ENCODE data around the gene ABCG8. TPM values are rescaled to one million over a fixed set of nuclear protein-coding genes. Genes with fewer than 3 reads are reported as not detected.

ABCG8 gene
- total and polyA plus RNA-seq, 2 donors: under 0.01 to 0.05 TPM

DNA sequence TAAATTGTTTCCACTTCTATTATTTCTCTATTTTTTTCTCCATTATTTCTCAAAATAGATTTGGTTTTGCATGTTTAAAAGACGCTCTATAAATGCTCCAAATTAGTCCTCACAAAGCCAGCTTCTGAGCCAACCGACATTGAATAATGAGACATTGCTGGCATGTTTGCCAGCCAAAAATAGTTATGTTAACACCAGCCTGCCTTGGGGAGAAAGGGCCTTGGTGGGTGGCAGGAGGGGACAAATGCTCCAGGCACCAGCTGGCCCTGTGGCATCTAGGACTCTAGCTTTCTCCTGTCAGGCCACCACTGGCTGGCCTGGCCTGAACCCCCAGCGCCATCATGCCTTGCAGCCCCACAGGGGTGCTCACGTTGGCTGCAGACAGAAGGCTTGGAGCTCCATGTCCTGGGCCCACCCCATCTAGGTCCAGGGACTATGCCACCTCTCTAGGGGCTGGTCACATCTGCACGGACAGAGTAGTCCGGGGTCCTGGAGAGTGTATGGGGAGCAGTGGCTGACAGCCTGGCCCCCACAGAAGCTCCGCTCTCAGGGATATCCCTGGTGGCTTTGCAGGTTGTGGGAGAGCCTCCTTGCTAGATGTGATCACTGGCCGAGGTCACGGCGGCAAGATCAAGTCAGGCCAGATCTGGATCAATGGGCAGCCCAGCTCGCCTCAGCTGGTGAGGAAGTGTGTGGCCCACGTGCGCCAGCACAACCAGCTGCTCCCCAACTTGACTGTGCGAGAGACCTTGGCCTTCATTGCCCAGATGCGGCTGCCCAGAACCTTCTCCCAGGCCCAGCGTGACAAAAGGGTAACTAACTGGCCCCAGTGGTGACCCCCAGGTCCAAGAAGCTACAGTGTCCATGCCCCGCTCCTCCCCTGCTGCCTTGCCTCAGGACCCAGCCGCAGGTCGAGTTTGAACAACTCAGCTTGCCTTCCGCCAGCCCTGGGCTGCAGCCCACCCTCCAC is 12.5 kb downstream of the ABCG8 start:
- WGBS: 95% methylated on average over 20 of the region's 20 CpGs
- Histone ChIP-seq H3K9me3 (ENCODE audit: control insufficient read depth in 2 of 2, insufficient read depth in 1 of 2, low read length in 1 of 2) (peaks cover 0 to 1% of the 10 kb centered on the region in 2 donors), H3K27ac (ENCODE audit: low read depth in 1 of 2, low read length in 1 of 2) (no peak overlapping the region), H3K27me3 (ENCODE audit: control insufficient read depth in 2 of 2, insufficient read depth in 1 of 2, low read length in 1 of 2) (no peaks in the 10 kb centered on the region), H3K36me3 (ENCODE audit: control insufficient read depth in 2 of 2, insufficient read depth in 2 of 2, low read length in 1 of 2) (no peaks in the 10 kb centered on the region), H3K4me3 (ENCODE audit: low read length in 2 of 2) (no peak overlapping the region), H3K4me1 (ENCODE audit: control insufficient read depth in 2 of 2, insufficient read depth in 2 of 2, low read length in 2 of 2) (no peaks in the 10 kb centered on the region)
- no peak for DNase-seq (ENCODE audit: low read depth in 6 of 9, low spot score in 9 of 9)

DNA sequence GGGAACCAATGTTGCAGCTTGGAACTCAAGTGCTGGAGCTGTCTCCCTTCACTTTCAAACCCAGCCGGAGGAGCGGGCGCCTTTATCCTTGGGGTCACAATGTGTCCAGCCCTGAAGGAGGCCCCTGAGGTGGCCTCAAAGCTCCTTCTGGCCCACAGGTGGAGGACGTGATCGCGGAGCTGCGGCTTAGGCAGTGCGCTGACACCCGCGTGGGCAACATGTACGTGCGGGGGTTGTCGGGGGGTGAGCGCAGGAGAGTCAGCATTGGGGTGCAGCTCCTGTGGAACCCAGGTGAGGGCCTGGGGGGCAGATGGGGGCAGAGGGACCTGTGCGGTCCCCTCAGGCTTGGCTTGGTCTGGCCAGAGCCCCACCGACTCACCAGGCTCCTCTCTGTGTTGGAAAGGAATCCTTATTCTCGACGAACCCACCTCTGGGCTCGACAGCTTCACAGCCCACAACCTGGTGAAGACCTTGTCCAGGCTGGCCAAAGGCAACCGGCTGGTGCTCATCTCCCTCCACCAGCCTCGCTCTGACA is 13.5 kb downstream of the ABCG8 start:
- no peak overlapping the region for H3K27ac ChIP-seq (ENCODE audit: low read depth in 1 of 2, low read length in 1 of 2)
- no peak overlapping the region for H3K4me3 ChIP-seq (ENCODE audit: low read length in 2 of 2)
- 95% methylated on average over 21 of the region's 21 CpGs for WGBS
- no peak for DNase-seq (ENCODE audit: low read depth in 6 of 9, low spot score in 9 of 9)
- no peaks in the 10 kb centered on the region for H3K4me1 ChIP-seq (ENCODE audit: control insufficient read depth in 2 of 2, insufficient read depth in 2 of 2, low read length in 2 of 2)
- no peaks in the 10 kb centered on the region for H3K36me3 ChIP-seq (ENCODE audit: control insufficient read depth in 2 of 2, insufficient read depth in 2 of 2, low read length in 1 of 2)
- H3K9me3 ChIP-seq (ENCODE audit: control insufficient read depth in 2 of 2, insufficient read depth in 1 of 2, low read length in 1 of 2): peaks cover 0 to 1% of the 10 kb centered on the region in 2 donors
- H3K27me3 ChIP-seq (ENCODE audit: control insufficient read depth in 2 of 2, insufficient read depth in 1 of 2, low read length in 1 of 2): no peaks in the 10 kb centered on the region

DNA sequence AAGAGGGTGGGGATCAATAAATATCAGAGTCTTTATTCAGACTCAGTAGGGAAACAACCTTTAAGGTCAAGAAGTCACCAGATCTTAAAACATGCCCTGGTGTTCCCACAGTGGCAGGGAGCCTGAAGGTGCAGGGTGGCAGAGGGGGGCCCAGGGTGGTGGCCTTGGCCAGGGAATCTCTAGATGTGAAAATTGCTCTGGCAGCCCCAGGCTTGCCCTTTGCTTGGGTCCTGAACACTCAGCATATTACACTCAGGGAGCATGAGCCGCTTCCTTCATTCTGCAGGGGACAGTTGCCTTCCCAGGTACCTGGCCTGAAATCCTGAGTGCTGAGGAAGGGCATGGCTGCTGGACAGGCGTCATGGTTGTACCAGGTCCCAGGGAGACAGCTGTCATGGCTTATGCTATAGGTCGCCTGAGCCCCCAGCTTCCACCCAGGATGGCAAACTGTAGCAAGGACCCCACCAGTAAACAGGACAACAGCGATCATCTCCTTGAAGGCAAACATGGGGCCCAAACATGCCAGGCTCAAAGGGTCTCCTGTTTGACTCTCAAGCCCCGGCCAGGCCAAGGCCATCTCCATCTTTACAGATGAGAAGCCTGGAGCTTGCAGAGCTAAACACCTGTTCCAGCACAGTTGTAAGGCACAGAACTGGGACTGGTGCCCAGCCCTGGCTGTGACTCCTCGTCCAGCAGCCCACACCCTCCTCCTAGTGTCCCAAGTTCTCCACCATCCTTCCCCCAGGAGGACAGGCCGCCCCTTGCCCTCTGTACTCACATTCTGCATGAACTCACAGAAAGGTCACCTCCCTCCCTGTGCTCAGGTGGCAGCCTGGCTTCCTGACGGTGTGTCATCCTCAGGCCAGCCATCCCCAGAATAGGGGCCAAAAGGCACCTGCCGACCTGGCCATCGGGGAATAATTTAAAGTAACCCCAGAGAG is 14.6 kb downstream of the ABCG8 start:
- no peak overlapping the region for H3K4me3 ChIP-seq (ENCODE audit: low read length in 2 of 2)
- no peaks in the 10 kb centered on the region for H3K36me3 ChIP-seq (ENCODE audit: control insufficient read depth in 2 of 2, insufficient read depth in 2 of 2, low read length in 1 of 2)
- no peak for DNase-seq (ENCODE audit: low read depth in 6 of 9, low spot score in 9 of 9)
- WGBS: 94% methylated on average over 10 of the region's 10 CpGs
- peaks cover 0 to 1% of the 10 kb centered on the region in 2 donors for H3K9me3 ChIP-seq (ENCODE audit: control insufficient read depth in 2 of 2, insufficient read depth in 1 of 2, low read length in 1 of 2)
- H3K27ac ChIP-seq (ENCODE audit: low read depth in 1 of 2, low read length in 1 of 2): no peak overlapping the region
- no peaks in the 10 kb centered on the region for H3K4me1 ChIP-seq (ENCODE audit: control insufficient read depth in 2 of 2, insufficient read depth in 2 of 2, low read length in 2 of 2)
- H3K27me3 ChIP-seq (ENCODE audit: control insufficient read depth in 2 of 2, insufficient read depth in 1 of 2, low read length in 1 of 2): no peaks in the 10 kb centered on the region

DNA sequence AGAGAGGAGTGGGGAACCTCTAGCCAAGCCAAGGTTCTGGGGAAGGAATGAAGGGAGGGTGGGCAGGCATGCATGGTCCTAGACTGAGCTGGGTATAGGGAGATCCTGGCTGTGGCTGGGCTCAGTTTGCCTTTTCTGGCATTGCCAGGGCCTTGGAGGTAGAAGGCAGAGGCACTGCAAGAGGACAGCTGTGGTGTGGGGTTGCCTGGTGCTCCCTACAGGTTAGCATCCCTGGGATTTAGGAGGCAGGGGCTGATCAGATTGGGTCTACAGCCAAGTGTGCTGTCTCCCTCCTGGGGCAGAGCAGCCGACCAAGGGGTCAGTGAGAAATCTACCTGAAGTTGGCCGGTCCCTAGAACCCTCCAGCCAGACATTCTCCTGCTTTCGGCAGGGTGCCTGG is 15.9 kb downstream of the ABCG8 start:
- Histone ChIP-seq H3K9me3 (ENCODE audit: control insufficient read depth in 2 of 2, insufficient read depth in 1 of 2, low read length in 1 of 2) (peaks cover 0 to 1% of the 10 kb centered on the region in 2 donors), H3K4me1 (ENCODE audit: control insufficient read depth in 2 of 2, insufficient read depth in 2 of 2, low read length in 2 of 2) (no peaks in the 10 kb centered on the region), H3K4me3 (ENCODE audit: low read length in 2 of 2) (no peak overlapping the region), H3K27ac (ENCODE audit: low read depth in 1 of 2, low read length in 1 of 2) (no peak overlapping the region), H3K27me3 (ENCODE audit: control insufficient read depth in 2 of 2, insufficient read depth in 1 of 2, low read length in 1 of 2) (no peaks in the 10 kb centered on the region), H3K36me3 (ENCODE audit: control insufficient read depth in 2 of 2, insufficient read depth in 2 of 2, low read length in 1 of 2) (no peaks in the 10 kb centered on the region)
- 91% methylated on average over 3 of the region's 3 CpGs for WGBS
- no peak for DNase-seq (ENCODE audit: low read depth in 6 of 9, low spot score in 9 of 9)

DNA sequence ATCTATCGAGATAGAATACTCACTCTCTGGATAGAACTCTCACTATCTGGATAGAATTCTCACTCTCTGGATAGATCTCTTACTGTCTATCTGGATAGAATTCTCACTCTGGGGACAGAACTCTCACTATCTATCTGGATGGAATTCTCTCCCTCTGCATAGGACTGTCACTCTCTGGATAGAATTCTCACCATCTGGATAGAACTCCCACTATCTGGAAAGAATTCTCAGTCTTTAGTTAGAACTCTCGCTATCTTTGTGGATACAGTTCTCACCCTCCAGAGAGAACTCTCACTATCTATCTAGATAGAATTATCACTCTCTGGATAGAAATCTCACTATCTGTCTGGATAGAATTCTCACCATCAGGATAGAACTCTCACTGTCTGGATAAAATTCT is 16.5 kb downstream of the ABCG8 start:
- H3K27me3 ChIP-seq (ENCODE audit: control insufficient read depth in 2 of 2, insufficient read depth in 1 of 2, low read length in 1 of 2): no peaks in the 10 kb centered on the region
- H3K4me1 ChIP-seq (ENCODE audit: control insufficient read depth in 2 of 2, insufficient read depth in 2 of 2, low read length in 2 of 2): no peaks in the 10 kb centered on the region
- WGBS: 96% methylated on average over 2 of the region's 2 CpGs
- no peak for DNase-seq (ENCODE audit: low read depth in 6 of 9, low spot score in 9 of 9)
- no peak overlapping the region for H3K27ac ChIP-seq (ENCODE audit: low read depth in 1 of 2, low read length in 1 of 2)
- no peak overlapping the region for H3K4me3 ChIP-seq (ENCODE audit: low read length in 2 of 2)
- peaks cover 0 to 1% of the 10 kb centered on the region in 2 donors for H3K9me3 ChIP-seq (ENCODE audit: control insufficient read depth in 2 of 2, insufficient read depth in 1 of 2, low read length in 1 of 2)
- H3K36me3 ChIP-seq (ENCODE audit: control insufficient read depth in 2 of 2, insufficient read depth in 2 of 2, low read length in 1 of 2): no peaks in the 10 kb centered on the region

DNA sequence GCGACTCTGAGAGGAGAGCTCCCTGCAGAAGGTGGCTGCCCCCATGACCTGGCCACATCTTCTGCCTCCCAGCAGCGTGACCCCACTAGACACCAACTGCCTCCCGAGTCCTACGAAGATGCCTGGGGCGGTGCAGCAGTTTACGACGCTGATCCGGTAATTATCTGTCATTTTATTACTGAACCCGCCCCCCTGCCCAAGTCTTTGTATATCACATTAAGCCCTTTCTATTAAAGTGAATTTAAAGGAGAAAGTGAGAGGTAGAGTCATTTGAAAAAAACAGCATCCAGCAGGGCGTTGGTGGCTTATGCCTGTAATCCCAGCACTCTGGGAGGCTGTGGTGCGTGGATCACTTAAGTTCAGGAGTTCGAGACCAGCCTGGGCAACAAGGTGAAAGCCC is 33.4 kb downstream of the ABCG8 start:
- no peak for DNase-seq (ENCODE audit: low read depth in 6 of 9, low spot score in 9 of 9)
- Histone ChIP-seq H3K4me3 (ENCODE audit: low read length in 2 of 2) (no peak overlapping the region), H3K27ac (ENCODE audit: low read depth in 1 of 2, low read length in 1 of 2) (no peak overlapping the region), H3K4me1 (ENCODE audit: control insufficient read depth in 2 of 2, insufficient read depth in 2 of 2, low read length in 2 of 2) (no peaks in the 10 kb centered on the region), H3K9me3 (ENCODE audit: control insufficient read depth in 2 of 2, insufficient read depth in 1 of 2, low read length in 1 of 2) (no peaks in the 10 kb centered on the region), H3K27me3 (ENCODE audit: control insufficient read depth in 2 of 2, insufficient read depth in 1 of 2, low read length in 1 of 2) (no peaks in the 10 kb centered on the region), H3K36me3 (ENCODE audit: control insufficient read depth in 2 of 2, insufficient read depth in 2 of 2, low read length in 1 of 2) (no peaks in the 10 kb centered on the region)
- 92% methylated on average over 12 of the region's 12 CpGs for WGBS

DNA sequence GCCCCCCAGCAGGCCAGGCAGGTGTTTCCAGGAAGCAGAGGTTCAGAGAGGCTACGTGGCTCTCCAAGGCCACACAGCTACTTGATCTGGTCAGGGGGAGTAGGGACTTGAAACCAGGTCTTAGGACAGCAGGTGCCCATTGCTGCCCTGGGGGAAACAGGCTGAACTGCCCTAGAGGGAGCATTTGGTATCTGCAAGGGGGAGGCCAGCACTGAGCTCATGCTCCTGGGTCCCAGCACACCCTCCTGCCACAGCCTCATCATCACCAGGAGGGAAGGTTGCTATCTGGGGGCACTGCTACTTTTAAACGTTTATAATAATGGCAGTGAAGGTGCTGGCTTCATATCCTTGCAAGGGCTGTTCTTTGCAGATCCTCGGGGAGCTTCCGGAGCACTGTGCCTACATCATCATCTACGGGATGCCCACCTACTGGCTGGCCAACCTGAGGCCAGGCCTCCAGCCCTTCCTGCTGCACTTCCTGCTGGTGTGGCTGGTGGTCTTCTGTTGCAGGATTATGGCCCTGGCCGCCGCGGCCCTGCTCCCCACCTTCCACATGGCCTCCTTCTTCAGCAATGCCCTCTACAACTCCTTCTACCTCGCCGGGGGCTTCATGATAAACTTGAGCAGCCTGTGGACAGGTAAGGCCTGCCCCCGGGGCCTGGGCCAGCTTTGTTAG is 36.1 kb downstream of the ABCG8 start:
- no peaks in the 10 kb centered on the region for H3K9me3 ChIP-seq (ENCODE audit: control insufficient read depth in 2 of 2, insufficient read depth in 1 of 2, low read length in 1 of 2)
- H3K27ac ChIP-seq (ENCODE audit: low read depth in 1 of 2, low read length in 1 of 2): no peak overlapping the region
- no peak overlapping the region for H3K4me3 ChIP-seq (ENCODE audit: low read length in 2 of 2)
- DNase-seq (ENCODE audit: low read depth in 6 of 9, low spot score in 9 of 9): no peak
- H3K4me1 ChIP-seq (ENCODE audit: control insufficient read depth in 2 of 2, insufficient read depth in 2 of 2, low read length in 2 of 2): no peaks in the 10 kb centered on the region
- 89% methylated on average over 11 of the region's 11 CpGs for WGBS
- no peaks in the 10 kb centered on the region for H3K27me3 ChIP-seq (ENCODE audit: control insufficient read depth in 2 of 2, insufficient read depth in 1 of 2, low read length in 1 of 2)
- H3K36me3 ChIP-seq (ENCODE audit: control insufficient read depth in 2 of 2, insufficient read depth in 2 of 2, low read length in 1 of 2): no peaks in the 10 kb centered on the region

DNA sequence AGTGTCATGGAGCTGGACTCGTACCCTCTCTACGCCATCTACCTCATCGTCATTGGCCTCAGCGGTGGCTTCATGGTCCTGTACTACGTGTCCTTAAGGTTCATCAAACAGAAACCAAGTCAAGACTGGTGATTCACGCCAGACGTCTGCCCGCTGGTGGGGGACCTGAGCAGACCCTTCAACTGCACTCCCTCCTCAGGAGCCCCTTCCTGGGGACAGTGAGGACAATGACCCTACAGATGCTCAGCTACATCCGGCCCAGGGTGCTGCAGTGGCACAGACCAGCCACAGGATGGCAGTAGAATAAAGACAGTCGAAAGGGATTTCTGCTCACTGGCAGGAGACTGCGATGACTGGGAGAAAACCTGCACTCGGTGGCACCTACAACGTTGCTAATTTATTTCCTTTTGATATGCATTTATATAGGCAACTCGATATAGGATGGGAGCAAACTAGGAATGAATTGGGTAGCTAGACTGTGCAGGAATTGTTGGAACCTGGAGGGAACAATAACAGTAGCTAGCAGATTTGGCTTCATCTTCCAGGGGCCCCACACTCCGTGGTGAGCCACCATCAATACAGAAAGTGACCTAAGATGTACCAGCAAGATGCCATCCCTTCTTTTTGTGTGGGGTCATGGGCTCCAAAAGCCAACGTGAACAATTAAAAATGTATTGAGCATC is 39.2 kb downstream of the ABCG8 start:
- H3K4me3 ChIP-seq (ENCODE audit: low read length in 2 of 2): no peak overlapping the region
- H3K9me3 ChIP-seq (ENCODE audit: control insufficient read depth in 2 of 2, insufficient read depth in 1 of 2, low read length in 1 of 2): no peaks in the 10 kb centered on the region
- no peaks in the 10 kb centered on the region for H3K36me3 ChIP-seq (ENCODE audit: control insufficient read depth in 2 of 2, insufficient read depth in 2 of 2, low read length in 1 of 2)
- no peaks in the 10 kb centered on the region for H3K4me1 ChIP-seq (ENCODE audit: control insufficient read depth in 2 of 2, insufficient read depth in 2 of 2, low read length in 2 of 2)
- no peak overlapping the region for H3K27ac ChIP-seq (ENCODE audit: low read depth in 1 of 2, low read length in 1 of 2)
- H3K27me3 ChIP-seq (ENCODE audit: control insufficient read depth in 2 of 2, insufficient read depth in 1 of 2, low read length in 1 of 2): no peaks in the 10 kb centered on the region
- WGBS: 35% methylated on average over 16 of the region's 16 CpGs
- DNase-seq (ENCODE audit: low read depth in 6 of 9, low spot score in 9 of 9): peak in 8 of 9 donors; percentile 11 to 60 (median 38)
